Ovary (tissue), 3 donors: ENCODE data around the gene RANBP17.

ENCODE experiments used
- CTCF ChIP-seq, 3 donors: fragments of 450-650 bp in 2 of 3; fragments of 200-600 bp in 1 of 3; IDR thresholded peaks; one replicate each; pipeline versions ENCODE4 v1.5.1 to v1.8.0; 2016 to 2022; ENCODE audit warnings: antibody characterized with exemption in 3 of 3, mild to moderate bottlenecking in 1 of 3
- EP300 ChIP-seq: sonication (generic); formaldehyde crosslinking; IDR thresholded peaks from one replicate; pipeline ENCODE4 v1.6.1; 2017; ENCODE audit warnings: antibody characterized with exemption
- POLR2A ChIP-seq: fragments of 450-650 bp; IDR thresholded peaks from one replicate; pipeline ENCODE4 v1.6.1; 2017; ENCODE audit warnings: antibody characterized with exemption, mild to moderate bottlenecking, moderate library complexity
- donor health status: DM: no; HTN: no; CAD: no.

- TF ChIP-seq CTCF (IDR thresholded peaks at IDR 0.05) = no peak
- TF ChIP-seq POLR2A = no peak
- no peak for TF ChIP-seq EP300
Measured at GRCh38 chr5:171236651-171237050, 374.8 kb downstream of the RANBP17 start.
